ENCODE data around the gene ANKS1B.

- TF ChIP-seq CTCF (IDR thresholded peaks at IDR 0.05; ENCODE audit: low read length) (no peak), EZH2 (IDR thresholded peaks at IDR 0.05; ENCODE audit: borderline replicate concordance, low read length) (no peak)
These were observed 216.0 kb downstream of the ANKS1B start for GRCh38 chr12:99768758-99769157.

All from OCI-LY1 (cell line).